ENCODE data around the gene INPP4B. TPM values are rescaled to one million over a fixed set of nuclear protein-coding genes. Genes with fewer than 3 reads are reported as not detected.

Gene INPP4B
- total RNA-seq, 1 donor: 46.9 TPM

- H3K4me3 ChIP-seq (ENCODE audit: low read length): no peak overlapping the region
- H3K27me3 ChIP-seq (ENCODE audit: insufficient read depth, low read length): no peaks in the 10 kb centered on the region
- no peaks in the 10 kb centered on the region for H3K4me1 ChIP-seq (ENCODE audit: insufficient read depth, low read length)
Measured at GRCh38 chr4:142231787-142232186, 614.3 kb downstream of the INPP4B start.

GRCh38 chr4:142230991-142231390, 615.1 kb downstream of the INPP4B start:
- no peaks in the 10 kb centered on the region for H3K27me3 ChIP-seq (ENCODE audit: insufficient read depth, low read length)
- H3K4me3 ChIP-seq (ENCODE audit: low read length): no peak overlapping the region
- H3K4me1 ChIP-seq (ENCODE audit: insufficient read depth, low read length): no peaks in the 10 kb centered on the region
- H3K9me3 ChIP-seq (ENCODE audit: low read depth, low read length): no peaks in the 10 kb centered on the region

More at GRCh38 chr4:142231787-142232186, 614.3 kb downstream of the INPP4B start:
- no peaks in the 10 kb centered on the region for H3K9me3 ChIP-seq (ENCODE audit: low read depth, low read length)

- Histone ChIP-seq H3K27me3 (ENCODE audit: insufficient read depth, low read length) (no peaks in the 10 kb centered on the region), H3K9me3 (ENCODE audit: low read depth, low read length) (no peaks in the 10 kb centered on the region), H3K4me3 (ENCODE audit: low read length) (no peak overlapping the region), H3K4me1 (ENCODE audit: insufficient read depth, low read length) (no peaks in the 10 kb centered on the region)
Measured at GRCh38 chr4:142226014-142226413, 620.1 kb downstream of the INPP4B start.

- H3K9me3 ChIP-seq (ENCODE audit: low read depth, low read length): no peaks in the 10 kb centered on the region
- H3K4me1 ChIP-seq (ENCODE audit: insufficient read depth, low read length): no peaks in the 10 kb centered on the region
- no peaks in the 10 kb centered on the region for H3K27me3 ChIP-seq (ENCODE audit: insufficient read depth, low read length)
- no peak overlapping the region for H3K4me3 ChIP-seq (ENCODE audit: low read length)
Measured at GRCh38 chr4:142222127-142222526, 624.0 kb downstream of the INPP4B start.

- H3K4me1 ChIP-seq (ENCODE audit: insufficient read depth, low read length): no peaks in the 10 kb centered on the region
- H3K27me3 ChIP-seq (ENCODE audit: insufficient read depth, low read length): no peaks in the 10 kb centered on the region
- no peaks in the 10 kb centered on the region for H3K9me3 ChIP-seq (ENCODE audit: low read depth, low read length)
- no peak overlapping the region for H3K4me3 ChIP-seq (ENCODE audit: low read length)
Measured at GRCh38 chr4:142218726-142219125, 627.4 kb downstream of the INPP4B start.

- no peaks in the 10 kb centered on the region for H3K9me3 ChIP-seq (ENCODE audit: low read depth, low read length)
- H3K27me3 ChIP-seq (ENCODE audit: insufficient read depth, low read length): no peaks in the 10 kb centered on the region
- H3K4me3 ChIP-seq (ENCODE audit: low read length): no peak overlapping the region
- H3K4me1 ChIP-seq (ENCODE audit: insufficient read depth, low read length): no peaks in the 10 kb centered on the region
Measured at GRCh38 chr4:142211444-142211843, 634.7 kb downstream of the INPP4B start.

- Histone ChIP-seq H3K9me3 (ENCODE audit: low read depth, low read length) (no peaks in the 10 kb centered on the region), H3K27me3 (ENCODE audit: insufficient read depth, low read length) (no peaks in the 10 kb centered on the region), H3K4me1 (ENCODE audit: insufficient read depth, low read length) (no peaks in the 10 kb centered on the region), H3K4me3 (ENCODE audit: low read length) (no peak overlapping the region)
Measured at GRCh38 chr4:142203505-142203904, 642.6 kb downstream of the INPP4B start.

GRCh38 chr4:142202404-142203332, 643.4 kb downstream of the INPP4B start:
- H3K4me1 ChIP-seq (ENCODE audit: insufficient read depth, low read length): no peaks in the 10 kb centered on the region
- H3K9me3 ChIP-seq (ENCODE audit: low read depth, low read length): no peaks in the 10 kb centered on the region
- H3K4me3 ChIP-seq (ENCODE audit: low read length): no peak overlapping the region
- no peaks in the 10 kb centered on the region for H3K27me3 ChIP-seq (ENCODE audit: insufficient read depth, low read length)

GRCh38 chr4:142201041-142201440, 645.1 kb downstream of the INPP4B start:
- Histone ChIP-seq H3K27me3 (ENCODE audit: insufficient read depth, low read length) (no peaks in the 10 kb centered on the region), H3K4me3 (ENCODE audit: low read length) (no peak overlapping the region), H3K9me3 (ENCODE audit: low read depth, low read length) (no peaks in the 10 kb centered on the region), H3K4me1 (ENCODE audit: insufficient read depth, low read length) (no peaks in the 10 kb centered on the region)

GRCh38 chr4:142194905-142195304, 651.2 kb downstream of the INPP4B start:
- H3K27me3 ChIP-seq (ENCODE audit: insufficient read depth, low read length): no peaks in the 10 kb centered on the region
- H3K4me3 ChIP-seq (ENCODE audit: low read length): no peak overlapping the region
- H3K4me1 ChIP-seq (ENCODE audit: insufficient read depth, low read length): no peaks in the 10 kb centered on the region
- no peaks in the 10 kb centered on the region for H3K9me3 ChIP-seq (ENCODE audit: low read depth, low read length)

- H3K4me3 ChIP-seq (ENCODE audit: low read length): no peak overlapping the region
- no peaks in the 10 kb centered on the region for H3K9me3 ChIP-seq (ENCODE audit: low read depth, low read length)
- no peaks in the 10 kb centered on the region for H3K4me1 ChIP-seq (ENCODE audit: insufficient read depth, low read length)
- no peaks in the 10 kb centered on the region for H3K27me3 ChIP-seq (ENCODE audit: insufficient read depth, low read length)
Measured at GRCh38 chr4:142191901-142192300, 654.2 kb downstream of the INPP4B start.

- Histone ChIP-seq H3K27me3 (ENCODE audit: insufficient read depth, low read length) (no peaks in the 10 kb centered on the region), H3K9me3 (ENCODE audit: low read depth, low read length) (no peaks in the 10 kb centered on the region), H3K4me3 (ENCODE audit: low read length) (no peak overlapping the region), H3K4me1 (ENCODE audit: insufficient read depth, low read length) (no peaks in the 10 kb centered on the region)
Measured at GRCh38 chr4:142181021-142181420, 665.1 kb downstream of the INPP4B start.

GRCh38 chr4:142169216-142169615, 676.9 kb downstream of the INPP4B start:
- H3K4me3 ChIP-seq (ENCODE audit: low read length): no peak overlapping the region
- no peaks in the 10 kb centered on the region for H3K9me3 ChIP-seq (ENCODE audit: low read depth, low read length)
- H3K4me1 ChIP-seq (ENCODE audit: insufficient read depth, low read length): no peaks in the 10 kb centered on the region
- H3K27me3 ChIP-seq (ENCODE audit: insufficient read depth, low read length): no peaks in the 10 kb centered on the region

- no peak overlapping the region for H3K4me3 ChIP-seq (ENCODE audit: low read length)
- no peaks in the 10 kb centered on the region for H3K4me1 ChIP-seq (ENCODE audit: insufficient read depth, low read length)
- no peaks in the 10 kb centered on the region for H3K27me3 ChIP-seq (ENCODE audit: insufficient read depth, low read length)
- H3K9me3 ChIP-seq (ENCODE audit: low read depth, low read length): no peaks in the 10 kb centered on the region
Measured at GRCh38 chr4:142168181-142168580, 677.9 kb downstream of the INPP4B start.

- no peaks in the 10 kb centered on the region for H3K27me3 ChIP-seq (ENCODE audit: insufficient read depth, low read length)
- H3K4me3 ChIP-seq (ENCODE audit: low read length): no peak overlapping the region
- H3K4me1 ChIP-seq (ENCODE audit: insufficient read depth, low read length): no peaks in the 10 kb centered on the region
- H3K9me3 ChIP-seq (ENCODE audit: low read depth, low read length): no peaks in the 10 kb centered on the region
Measured at GRCh38 chr4:142164767-142165500, 681.2 kb downstream of the INPP4B start.

Data from mononuclear cell (primary cell).